HG03439 (cell line): ENCODE measurements around the gene BRS3.

Experiments used
- ATAC-seq: cut with Tn5 transposase; IDR thresholded peaks from one replicate; pipeline ENCODE4 v1.9.1; 2021; ENCODE audit warnings: mild to moderate bottlenecking, moderate library complexity; ENCODE audit not compliant: unreplicated experiment

BRS3 gene

DNA sequence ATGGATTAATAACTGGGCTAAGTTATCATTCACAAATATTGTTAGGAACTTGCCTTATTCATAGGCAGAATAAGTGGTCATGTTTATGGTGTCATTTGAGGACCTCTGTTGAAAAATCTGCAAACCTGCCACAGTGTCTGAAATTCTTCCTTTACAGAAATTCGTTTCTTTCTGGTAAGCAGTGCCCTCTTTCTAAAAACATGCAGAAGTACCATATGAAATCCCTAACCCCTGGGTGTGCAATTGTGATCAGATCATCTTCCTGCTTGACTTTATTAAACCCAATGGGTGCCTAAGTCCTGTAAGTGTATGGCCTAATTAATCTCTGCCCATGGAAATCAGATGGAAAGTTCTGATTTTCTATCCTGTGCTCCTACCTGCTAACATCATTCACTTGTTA lies 5.3 kb downstream of the BRS3 start:
- ATAC-seq = no peak

DNA sequence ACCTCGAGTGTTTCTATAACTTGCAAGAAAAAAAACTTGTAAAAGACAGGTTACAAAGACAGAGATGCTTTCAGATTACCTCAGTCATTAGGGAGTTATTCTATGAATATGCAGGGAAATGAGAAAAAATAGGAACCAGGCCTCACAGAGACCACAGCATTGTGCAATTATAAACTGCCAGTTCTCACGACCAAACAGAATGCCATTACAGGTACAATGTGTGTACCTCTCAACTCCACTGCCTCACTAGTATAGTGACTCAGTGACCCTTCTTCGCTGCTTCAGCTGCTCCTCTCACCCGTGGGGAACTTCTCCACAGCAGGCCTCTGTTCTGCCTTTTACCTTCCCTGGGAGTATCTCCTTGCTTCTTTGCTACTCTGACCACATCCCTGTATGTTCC lies 7.3 kb downstream of the BRS3 start:
- ATAC-seq = no peak

DNA sequence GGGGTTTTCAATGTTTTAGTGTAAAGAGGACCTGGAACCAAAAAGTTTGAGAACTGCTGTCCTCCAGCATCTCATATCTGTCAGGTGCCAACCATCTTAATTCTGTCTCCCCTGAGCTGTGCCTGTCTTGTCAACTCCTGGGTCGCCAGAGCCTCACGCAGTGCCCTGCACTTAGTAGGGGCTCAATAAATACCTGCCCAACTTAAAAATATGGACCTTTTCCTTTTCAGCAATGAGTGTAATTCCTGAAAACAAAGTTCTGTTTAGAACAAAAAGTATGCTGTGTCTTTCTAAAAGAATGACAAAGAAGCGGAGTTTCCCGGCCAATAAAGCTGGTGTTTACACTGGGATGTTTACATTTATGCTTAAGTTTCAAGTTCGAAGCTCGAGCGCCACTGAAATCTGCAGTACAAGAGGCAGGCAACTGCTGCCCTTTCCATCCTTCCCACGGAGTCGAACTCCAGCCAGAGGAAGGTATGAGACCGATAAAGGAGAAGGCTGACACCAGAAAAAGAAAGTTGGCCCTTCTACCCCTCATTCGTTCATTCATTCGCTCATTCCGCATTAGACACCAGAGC lies 8.5 kb downstream of the BRS3 start:
- no peak for ATAC-seq

DNA sequence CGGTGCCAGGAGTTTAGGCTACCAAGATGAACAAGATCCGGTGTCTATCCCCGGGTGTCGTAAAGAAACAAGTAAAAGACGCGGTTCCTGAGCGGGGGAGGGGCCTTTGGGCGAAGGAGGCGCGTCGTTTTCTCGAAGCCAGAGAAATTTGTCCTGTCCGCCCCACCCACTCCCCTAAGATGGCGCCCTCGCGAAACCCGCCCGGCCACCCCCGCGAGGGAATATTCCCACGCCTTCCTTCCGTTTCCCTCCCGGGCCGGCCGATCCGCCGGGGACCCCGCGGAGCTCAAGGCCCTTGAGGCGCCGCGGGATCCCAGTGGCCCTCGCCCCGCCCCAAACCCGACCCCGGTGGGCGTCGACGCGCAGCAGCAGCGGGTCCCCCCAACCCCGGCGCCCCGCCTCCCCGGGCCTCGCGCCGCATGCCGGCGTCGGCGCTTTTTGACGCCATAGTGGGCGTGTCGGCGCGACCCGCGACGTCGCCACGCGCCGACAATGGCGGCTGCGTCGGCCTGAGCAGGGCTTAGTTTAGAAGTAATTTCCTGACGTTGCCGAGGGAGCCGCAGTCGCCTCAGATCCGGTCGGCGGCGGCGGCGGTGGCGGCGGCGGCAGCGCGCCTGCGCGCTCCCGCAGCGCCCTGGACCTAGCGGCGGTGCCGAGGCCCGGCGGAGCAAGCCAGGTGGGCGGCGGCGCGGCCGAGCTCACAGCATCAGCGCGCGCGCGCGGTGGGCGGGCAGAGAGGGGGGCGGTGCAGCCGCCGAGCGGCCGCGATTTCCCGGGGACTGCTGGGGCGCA lies 9.2 kb downstream of the BRS3 start:
- peak; percentile 83 for ATAC-seq

DNA sequence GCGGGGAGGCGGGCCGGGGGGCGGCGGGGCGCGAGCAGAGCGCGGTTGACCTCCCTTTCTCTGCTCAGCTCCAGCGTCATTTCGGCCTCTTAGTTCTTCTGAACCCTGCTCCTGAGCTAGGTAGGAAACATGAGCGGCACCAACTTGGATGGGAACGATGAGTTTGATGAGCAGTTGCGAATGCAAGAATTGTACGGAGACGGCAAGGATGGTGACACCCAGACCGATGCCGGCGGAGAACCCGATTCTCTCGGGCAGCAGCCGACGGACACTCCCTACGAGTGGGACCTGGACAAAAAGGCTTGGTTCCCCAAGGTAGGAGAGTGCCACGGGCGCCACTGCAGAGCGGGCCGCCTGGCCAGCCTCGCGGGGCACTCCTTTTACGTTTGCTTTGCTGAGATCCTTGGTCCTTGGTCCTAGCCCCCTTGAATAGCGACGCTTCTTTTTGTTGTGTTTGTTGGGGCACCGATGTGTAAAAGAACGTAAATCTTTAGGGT lies 9.9 kb downstream of the BRS3 start, which contains the start of gene HTATSF1:
HTATSF1 (plus strand) TSS at position 37 of the 497 bp plus-strand sequence; CDS start at position 130, 93 bp downstream.
- peak; percentile 24 for ATAC-seq

DNA sequence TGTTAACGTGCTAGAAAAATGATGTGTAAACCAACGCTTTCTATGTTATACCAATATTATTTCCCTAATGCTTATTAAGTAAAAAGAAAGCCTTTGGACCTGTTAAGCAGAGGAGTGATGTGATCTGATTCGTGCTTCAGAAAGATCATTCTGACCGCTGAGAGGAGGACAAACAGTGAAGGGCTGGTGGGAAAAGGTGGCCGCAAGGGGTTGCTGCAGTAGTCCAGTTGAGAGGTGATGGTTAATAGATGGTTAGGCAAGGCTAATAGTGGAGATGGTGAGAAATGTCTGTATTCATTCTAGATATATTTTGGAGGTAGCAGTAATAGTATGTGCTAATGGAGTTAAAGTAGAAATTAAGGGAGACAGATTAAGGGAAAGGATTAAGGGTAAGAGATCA lies 31.3 kb downstream of the BRS3 start:
- no peak for ATAC-seq

DNA sequence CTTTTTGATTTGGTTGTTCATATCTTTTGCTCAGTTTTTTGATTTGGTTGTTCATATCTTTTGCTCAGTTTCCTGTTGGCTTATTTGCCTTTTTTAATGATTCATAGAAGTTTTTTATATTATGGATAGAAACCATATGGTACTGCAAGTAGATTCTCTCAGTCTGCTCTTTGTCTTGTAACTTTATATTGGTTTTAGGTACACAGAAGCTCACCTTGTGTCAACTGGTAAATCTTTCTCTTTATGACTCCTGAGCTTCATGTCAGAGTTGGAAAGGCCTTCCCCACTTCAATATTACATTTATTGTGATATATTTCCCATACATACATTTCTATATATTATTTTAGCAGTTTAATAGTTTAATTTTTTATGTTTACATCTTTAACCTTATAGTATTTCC lies 36.0 kb downstream of the BRS3 start:
- ATAC-seq = no peak

DNA sequence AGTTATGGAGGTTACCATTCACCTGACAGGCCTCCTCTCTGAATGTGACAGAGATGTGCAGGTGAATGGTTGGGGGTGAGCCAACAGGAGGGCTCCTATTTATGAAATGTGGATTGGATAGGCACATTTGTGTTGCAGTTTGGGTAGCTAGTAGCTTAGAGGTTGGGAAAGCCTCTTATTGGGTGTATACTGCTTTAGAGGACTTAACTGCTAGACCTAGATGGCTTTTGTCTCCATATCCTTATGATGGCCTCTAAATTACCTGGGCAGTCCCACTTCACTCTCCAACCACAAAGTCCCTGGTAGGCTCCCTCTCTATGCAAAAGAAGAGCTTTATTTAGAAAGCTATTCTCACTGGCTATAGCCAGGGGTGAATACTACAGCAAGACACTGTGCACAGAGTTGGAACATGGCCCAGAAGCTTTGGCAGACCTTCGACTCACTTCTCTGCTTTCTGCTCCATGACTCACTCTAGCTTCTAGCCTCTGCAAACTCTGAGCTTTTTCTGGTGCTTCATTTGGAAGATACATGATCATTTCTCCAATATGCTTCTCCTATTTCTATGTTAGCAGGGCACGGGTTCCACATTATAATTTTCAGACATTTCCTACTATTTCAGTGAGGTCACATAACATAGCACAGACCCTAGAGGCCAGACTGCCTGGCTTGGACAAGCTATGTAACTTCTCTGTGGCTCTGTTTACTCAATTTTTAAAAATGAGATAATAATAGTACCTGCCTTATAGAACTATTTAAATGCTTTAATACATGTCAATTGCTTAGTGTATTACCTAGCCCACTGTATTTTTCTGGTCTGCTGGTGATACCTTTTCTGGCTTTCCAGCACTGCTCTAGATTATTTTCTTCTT lies 38.2 kb downstream of the BRS3 start:
- ATAC-seq = no peak

DNA sequence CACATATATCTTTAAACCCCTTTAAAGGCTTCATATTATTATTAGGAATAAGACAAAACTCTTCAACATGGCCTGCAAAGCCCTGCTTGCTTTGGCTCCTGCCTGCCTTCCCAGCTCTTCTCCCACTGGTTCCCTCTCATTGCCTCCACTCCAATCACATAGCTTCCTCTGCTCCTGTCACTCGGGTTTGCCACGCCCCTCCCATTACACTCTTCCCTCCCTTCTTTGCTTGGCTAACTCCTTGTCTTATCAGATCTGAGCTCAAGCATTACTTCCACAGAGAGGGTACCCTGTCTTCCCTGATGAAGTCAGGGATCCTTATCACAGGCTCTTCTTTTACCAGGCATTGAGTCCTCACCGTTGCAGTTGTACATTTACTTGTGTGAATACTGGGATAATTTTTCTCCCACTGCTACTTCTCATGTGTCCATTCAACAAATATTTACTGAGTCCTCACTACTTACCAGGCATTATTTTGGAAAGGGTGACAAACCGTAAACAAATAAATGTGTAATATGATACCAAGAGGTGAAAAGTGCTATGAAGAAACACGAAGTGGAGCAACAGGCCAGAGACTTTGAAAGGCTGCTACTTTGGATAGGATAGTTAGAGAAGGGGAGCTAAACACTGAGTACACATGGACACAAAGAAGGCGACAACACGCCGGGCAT lies 41.0 kb downstream of the BRS3 start:
- no peak for ATAC-seq

DNA sequence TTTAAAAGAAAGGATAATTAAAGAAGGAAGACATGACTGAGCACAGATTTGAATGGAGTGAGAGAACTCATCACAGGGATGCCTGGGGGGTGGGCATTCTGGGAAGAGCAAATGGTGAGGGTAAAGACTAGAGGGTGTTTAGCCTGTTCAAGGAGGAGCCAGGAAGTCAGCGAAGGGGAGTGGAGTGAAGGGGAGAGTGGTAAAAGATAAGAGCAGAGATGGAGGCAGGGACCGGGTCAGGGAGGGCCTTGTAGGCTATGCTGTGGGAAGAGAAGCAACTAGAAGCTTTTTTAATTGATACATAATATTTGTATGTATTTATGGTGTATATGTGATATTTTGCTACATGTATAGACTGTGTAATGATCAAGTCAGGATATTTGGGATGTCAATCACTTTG lies 42.0 kb downstream of the BRS3 start:
- no peak for ATAC-seq

DNA sequence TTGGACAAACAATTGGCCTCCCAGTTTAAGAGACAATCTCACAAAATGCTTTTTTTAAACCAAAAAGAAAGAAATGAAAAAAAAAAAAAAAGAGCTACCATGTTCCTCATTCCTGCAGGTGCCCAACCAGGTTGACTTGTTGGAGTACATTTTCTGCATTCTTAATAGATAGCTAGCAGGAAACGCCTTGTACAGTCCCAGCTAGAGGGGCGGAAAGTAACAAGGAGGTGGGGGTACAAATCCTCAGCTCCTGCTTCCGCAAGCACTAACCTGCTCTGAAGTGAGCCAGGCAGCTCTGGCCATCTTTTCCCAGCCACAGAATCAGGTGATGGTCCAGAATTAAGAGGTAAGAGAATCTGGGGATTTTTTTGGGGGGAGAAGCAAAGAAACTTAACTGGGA lies 44.2 kb downstream of the BRS3 start, which contains the start of gene VGLL1:
VGLL1 (plus strand) TSS at position 265 of the 400 bp plus-strand sequence. CDS start 3,806 bp downstream, outside the sequence.
- ATAC-seq = no peak

DNA sequence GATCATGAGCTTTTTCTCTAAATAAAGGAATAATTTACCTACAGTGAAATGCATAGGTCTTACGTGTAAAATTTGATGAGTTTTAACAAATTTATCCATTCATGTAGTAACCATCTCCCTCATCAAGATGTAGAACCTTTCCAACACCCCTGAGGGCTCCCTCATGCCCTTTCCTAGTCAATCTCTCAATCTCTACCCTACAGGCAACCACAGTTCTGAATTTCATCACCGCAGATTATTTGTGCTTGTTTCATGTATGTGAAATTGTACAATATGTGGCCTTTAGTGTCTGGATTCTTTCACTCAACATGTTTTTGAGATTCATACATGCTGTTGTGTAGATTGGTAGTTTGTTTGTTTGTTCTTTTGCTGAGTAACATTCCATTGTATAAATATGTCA lies 46.4 kb downstream of the BRS3 start:
- no peak for ATAC-seq

DNA sequence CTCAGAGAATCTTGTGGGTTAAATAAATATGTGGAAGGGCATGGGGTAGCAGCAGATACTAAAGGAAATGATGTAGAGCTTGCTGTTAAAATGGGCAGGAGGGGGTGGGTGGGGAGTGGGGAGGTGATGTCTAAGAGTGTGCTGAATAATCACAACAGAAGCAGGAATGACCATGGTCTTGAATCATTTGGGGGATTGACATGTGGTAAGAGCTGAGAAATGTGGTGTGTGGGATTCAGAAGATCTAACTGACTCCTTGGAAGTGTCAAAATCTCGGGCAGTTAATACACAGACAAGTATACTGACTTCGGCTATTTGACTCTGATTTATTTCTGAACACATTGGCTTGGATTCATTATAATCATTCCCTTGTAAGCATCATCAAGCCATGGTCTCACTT lies 51.1 kb downstream of the BRS3 start:
- ATAC-seq = no peak

DNA sequence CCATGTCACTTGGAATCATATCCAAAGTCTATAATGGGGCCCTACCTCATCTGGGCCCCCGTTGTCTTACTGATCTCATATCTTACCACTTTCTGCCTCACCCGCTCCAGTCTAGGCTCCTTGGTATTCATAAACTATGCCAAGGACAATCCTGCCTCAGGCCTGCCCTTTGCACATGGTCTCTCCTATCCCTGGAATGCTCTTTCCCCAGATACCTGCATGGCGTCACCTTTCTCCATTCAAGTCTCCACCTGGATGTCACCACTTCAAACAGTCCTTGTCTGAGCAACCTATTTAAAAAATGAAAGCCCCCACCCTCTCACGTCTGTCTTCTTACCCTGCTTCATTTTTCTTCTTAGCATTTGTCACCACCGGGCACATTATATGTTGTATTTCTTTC lies 52.5 kb downstream of the BRS3 start:
- ATAC-seq = no peak

DNA sequence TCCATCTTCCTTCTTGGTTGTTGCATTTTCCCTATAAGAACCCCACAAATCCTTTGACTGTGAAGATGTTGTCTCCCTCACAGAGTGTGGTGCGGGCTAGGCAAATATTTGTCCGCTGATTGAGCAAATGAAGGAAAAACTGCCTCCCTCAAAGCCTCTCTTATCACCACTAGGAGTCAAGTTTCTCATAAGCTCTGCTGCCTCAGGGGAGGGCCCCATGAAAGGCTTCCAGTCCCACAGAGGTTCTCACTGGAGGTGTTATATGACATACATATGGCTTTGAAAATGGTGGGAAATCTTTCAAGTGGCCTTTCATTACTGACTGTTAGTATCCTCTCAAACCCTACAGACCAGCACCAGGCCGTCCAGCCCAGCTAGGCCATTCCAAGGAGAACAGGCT lies 53.5 kb downstream of the BRS3 start:
- ATAC-seq = no peak

DNA sequence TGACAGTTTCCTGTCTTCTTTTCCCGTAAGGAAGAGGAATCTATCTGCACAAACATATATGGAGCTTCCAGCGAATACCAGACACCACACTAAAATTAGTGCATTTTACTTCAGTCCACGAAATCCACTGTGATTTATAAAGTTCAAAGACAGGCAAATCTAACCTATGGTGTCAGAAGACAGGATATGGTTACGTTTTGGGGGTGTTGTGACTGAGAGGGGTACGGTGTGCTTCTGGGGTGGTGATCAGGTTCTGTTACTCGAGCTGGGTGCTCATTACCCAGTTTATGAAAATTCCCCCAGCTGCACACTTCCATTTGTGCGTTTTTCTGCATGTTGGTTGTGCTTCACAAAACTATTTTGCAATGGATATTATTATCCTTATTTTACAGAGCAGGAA lies 54.5 kb downstream of the BRS3 start:
- no peak for ATAC-seq
